Effector memory CD4-positive, alpha-beta T cell (primary cell): ENCODE measurements around the gene SFR1.

ENCODE experiments used
- DNase-seq, 3 donors: peaks; one replicate each; pipeline ENCODE4 v3.0.0-alpha.2; 2020
- H3K27ac ChIP-seq: 2 replicates; pipeline ENCODE4 v1.7.0; 2013; ENCODE audit warnings: mild to moderate bottlenecking, low read length, moderate library complexity; ENCODE audit not compliant: insufficient read depth, poor library complexity, severe bottlenecking
- H3K27me3 ChIP-seq: replicated peaks from 2 replicates; pipeline ENCODE4 v1.7.0; 2013; ENCODE audit warnings: mild to moderate bottlenecking, low read length; ENCODE audit not compliant: insufficient read depth, control insufficient read depth, poor library complexity, severe bottlenecking
- H3K36me3 ChIP-seq: 2 replicates; pipeline ENCODE4 v1.7.0; 2013; ENCODE audit warnings: mild to moderate bottlenecking, low read length, moderate library complexity; ENCODE audit not compliant: control insufficient read depth, insufficient read depth
- H3K4me1 ChIP-seq: 2 replicates; pipeline ENCODE4 v1.7.0; 2013; ENCODE audit warnings: low read length, mild to moderate bottlenecking; ENCODE audit not compliant: control insufficient read depth, insufficient read depth, poor library complexity, severe bottlenecking
- H3K4me3 ChIP-seq: 2 replicates; pipeline ENCODE4 v1.7.0; 2013; ENCODE audit warnings: low read length, low read depth, mild to moderate bottlenecking; ENCODE audit not compliant: insufficient read depth, poor library complexity, severe bottlenecking
- H3K9me3 ChIP-seq: 2 replicates; pipeline ENCODE4 v1.7.0; 2013; ENCODE audit warnings: mild to moderate bottlenecking, low read length, moderate library complexity; ENCODE audit not compliant: control insufficient read depth

Gene SFR1

DNA sequence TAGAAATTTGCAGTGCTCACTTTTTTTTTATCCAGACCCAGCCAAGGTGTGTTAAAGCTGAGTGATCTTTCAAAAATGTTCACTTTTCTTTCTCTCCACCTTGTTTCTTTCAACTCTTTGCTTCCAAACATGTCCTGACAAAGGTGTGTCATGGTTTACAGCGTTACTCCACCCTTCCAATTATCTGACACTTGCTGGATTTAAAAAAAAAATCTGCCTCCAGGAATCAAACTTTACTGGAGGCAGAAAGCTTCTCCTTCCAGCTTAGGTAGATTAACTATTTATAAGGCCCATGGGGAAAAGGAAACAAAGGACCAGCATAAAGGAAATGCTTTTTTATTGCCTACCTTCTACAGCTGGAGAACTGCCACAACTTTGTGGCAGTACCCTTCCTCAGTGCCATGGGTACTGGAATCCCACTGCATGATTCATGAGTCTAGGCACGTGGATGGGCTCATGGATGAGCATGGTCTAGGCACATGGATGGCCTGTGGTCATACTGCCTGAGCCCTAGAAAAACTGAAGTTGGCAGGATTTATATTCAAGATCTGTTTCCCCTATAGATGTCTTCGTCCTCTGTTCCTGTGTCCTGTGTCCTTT is 36.1 kb upstream of the SFR1 start, which contains the start of gene COL17A1:
Gene COL17A1, minus strand, starts transcription at position 80 of the 600 bp plus-strand sequence. CDS start 5,207 bp downstream, outside the sequence.
- Histone ChIP-seq H3K27ac (no peak within 1 kb of the TSS), H3K9me3 (no peaks in the 10 kb centered on the region), H3K4me3 (no peak within 1 kb of the TSS), H3K36me3 (no peaks in the 10 kb centered on the region), H3K4me1 (no peaks in the 10 kb centered on the region), H3K27me3 (no peaks in the 10 kb centered on the region)
- DNase-seq, result no peak

DNA sequence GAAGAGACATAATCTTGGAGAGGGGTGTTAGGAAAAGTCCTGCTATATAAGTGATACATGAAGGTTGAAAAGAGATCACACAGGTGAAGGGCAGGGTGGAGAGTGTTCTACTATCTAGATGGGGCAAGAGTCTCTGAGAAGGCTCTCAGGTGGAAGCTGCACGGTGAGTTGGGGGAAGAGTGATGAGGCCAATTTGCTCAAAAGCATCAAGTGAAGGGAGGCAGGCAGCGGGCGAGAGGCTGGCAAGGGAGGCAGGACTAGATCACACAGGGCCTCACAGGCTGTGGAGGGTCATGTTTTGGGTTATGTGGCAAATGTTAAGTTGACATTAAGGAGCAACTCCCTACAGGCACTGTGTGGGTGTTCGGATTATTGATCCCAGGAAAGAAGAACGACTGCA is 33.7 kb upstream of the SFR1 start:
- Histone ChIP-seq H3K27ac (no peak overlapping the region), H3K4me1 (no peaks in the 10 kb centered on the region), H3K27me3 (no peaks in the 10 kb centered on the region), H3K36me3 (no peaks in the 10 kb centered on the region), H3K9me3 (no peaks in the 10 kb centered on the region), H3K4me3 (no peak overlapping the region)
- no peak for DNase-seq

GRCh38 chr10:104089621-104090020 is 32.4 kb upstream of the SFR1 start:
- Histone ChIP-seq H3K4me1 (no peaks in the 10 kb centered on the region), H3K27me3 (no peaks in the 10 kb centered on the region), H3K9me3 (no peaks in the 10 kb centered on the region), H3K36me3 (no peaks in the 10 kb centered on the region), H3K4me3 (no peak overlapping the region), H3K27ac (no peak overlapping the region)
- no peak for DNase-seq

DNA sequence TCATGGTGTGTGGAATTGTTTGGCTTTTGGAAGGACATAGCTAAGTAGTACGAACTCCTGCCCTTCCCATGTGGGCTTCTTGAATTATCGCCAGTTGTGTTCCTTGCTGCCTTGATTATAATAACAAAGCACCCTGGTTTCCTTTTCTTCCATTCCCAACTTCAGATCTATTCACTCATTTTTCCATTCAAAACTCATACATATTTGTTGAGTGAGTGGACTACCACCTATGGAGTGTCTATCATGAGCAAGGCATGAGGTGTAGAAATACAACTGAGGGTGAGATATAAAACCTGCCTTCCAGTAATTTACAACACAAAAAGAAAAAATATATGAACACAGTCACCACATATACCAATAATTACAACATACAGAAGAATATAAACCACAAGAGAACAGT is 31.4 kb upstream of the SFR1 start:
- Histone ChIP-seq H3K9me3 (no peaks in the 10 kb centered on the region), H3K27me3 (no peaks in the 10 kb centered on the region), H3K4me1 (no peaks in the 10 kb centered on the region), H3K27ac (no peak overlapping the region), H3K4me3 (no peak overlapping the region), H3K36me3 (no peaks in the 10 kb centered on the region)
- no peak for DNase-seq

DNA sequence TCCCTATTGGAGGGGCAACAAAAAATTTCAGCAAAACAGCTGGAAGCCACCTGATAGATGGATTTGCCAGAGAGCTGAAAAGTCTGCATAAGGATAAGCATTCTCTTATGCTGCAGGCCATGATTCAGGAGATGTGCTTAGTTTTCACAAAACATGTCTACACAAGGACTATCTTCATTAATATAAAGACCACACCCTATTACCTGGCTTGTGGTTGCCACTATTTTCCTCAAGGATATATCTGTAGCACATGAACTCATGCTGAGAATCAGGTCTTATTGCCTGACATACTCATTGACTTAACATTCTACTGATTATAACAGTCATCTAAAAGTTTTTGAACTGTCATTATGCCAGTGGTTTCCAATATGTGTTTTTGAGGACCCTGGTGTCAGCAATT is 29.2 kb upstream of the SFR1 start:
- Histone ChIP-seq H3K36me3 (no peaks in the 10 kb centered on the region), H3K4me1 (no peaks in the 10 kb centered on the region), H3K27me3 (no peaks in the 10 kb centered on the region), H3K9me3 (no peaks in the 10 kb centered on the region), H3K4me3 (no peak overlapping the region), H3K27ac (no peak overlapping the region)
- DNase-seq, result no peak

DNA sequence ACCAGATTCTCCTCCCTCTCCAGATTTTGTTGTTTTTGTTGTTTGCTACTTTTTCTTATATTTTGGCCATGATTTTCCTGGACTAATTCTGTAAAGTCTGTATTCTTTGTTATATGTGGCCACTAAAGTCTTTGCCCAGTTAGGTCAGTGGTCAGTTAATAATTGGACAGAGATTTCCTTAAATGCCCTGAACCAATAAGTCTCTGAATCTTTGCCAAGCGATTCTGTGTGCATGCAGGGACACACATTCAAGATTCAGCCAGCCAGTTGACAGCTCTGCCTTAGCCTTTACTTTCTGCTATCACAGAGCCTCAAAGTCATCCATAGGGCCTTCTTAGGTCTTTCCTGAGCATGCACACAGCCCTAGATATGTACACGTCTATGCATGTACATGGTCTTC is 25.3 kb upstream of the SFR1 start:
- DNase-seq, result no peak
- Histone ChIP-seq H3K4me3 (no peak overlapping the region), H3K4me1 (no peaks in the 10 kb centered on the region), H3K9me3 (no peaks in the 10 kb centered on the region), H3K27ac (no peak overlapping the region), H3K36me3 (no peaks in the 10 kb centered on the region), H3K27me3 (no peaks in the 10 kb centered on the region)

GRCh38 chr10:104098358-104098925 is 23.5 kb upstream of the SFR1 start:
- H3K4me1 ChIP-seq, result no peaks in the 10 kb centered on the region
- H3K4me3 ChIP-seq, result no peak overlapping the region
- no peaks in the 10 kb centered on the region for H3K36me3 ChIP-seq
- no peak overlapping the region for H3K27ac ChIP-seq
- no peaks in the 10 kb centered on the region for H3K27me3 ChIP-seq
- no peaks in the 10 kb centered on the region for H3K9me3 ChIP-seq
- no peak for DNase-seq

DNA sequence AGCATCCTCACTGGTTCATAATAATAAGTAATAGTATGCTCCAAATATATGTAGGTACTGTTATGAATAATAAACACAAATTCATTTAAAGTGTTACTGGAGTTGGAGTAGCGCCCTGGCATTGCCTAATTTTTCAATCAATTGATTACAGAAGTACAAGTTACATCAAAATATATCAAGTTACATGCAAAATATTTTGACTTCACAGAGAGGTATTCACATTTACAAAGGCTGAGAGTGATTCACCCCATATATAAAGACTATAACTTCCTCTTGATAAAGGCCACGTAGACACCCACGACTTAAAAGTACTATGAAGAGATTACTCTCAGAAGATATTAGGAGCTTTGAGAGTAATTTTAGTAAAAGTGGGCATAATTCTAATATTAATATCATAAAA is 22.7 kb upstream of the SFR1 start:
- Histone ChIP-seq H3K4me1 (no peaks in the 10 kb centered on the region), H3K9me3 (no peaks in the 10 kb centered on the region), H3K4me3 (no peak overlapping the region), H3K27me3 (no peaks in the 10 kb centered on the region), H3K27ac (no peak overlapping the region), H3K36me3 (no peaks in the 10 kb centered on the region)
- DNase-seq, result no peak

GRCh38 chr10:104099941-104100340 is 22.0 kb upstream of the SFR1 start:
- Histone ChIP-seq H3K4me1 (no peaks in the 10 kb centered on the region), H3K27me3 (no peaks in the 10 kb centered on the region), H3K9me3 (no peaks in the 10 kb centered on the region), H3K4me3 (no peak overlapping the region), H3K36me3 (no peaks in the 10 kb centered on the region), H3K27ac (no peak overlapping the region)
- no peak for DNase-seq

DNA sequence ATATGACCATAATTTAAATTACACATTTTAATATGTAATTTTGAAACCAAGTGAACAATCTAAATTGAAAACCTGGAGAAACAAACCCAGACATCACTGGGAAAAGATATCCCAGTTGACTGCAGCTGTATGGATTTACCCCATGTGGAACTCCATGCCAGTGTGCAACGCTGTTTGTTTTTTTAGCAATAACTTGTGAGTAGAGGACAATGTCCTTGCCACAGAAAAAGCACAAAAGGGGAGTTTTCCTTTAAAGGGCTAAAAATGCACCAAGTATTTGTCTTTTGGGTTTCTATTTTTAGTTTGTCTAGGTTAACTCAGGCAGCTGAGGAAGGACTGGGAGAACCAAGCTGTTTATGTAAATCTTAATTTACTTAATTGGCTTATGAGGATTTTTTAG is 21.2 kb upstream of the SFR1 start:
- Histone ChIP-seq H3K4me1 (no peaks in the 10 kb centered on the region), H3K9me3 (no peaks in the 10 kb centered on the region), H3K4me3 (no peak overlapping the region), H3K36me3 (no peaks in the 10 kb centered on the region), H3K27ac (no peak overlapping the region), H3K27me3 (no peaks in the 10 kb centered on the region)
- DNase-seq, result no peak
